OCI-LY1 (cell line): ENCODE results near the gene POLR1F.

Experiments
- EZH2 ChIP-seq: fragments of 200-600 bp; sonication (generic), shearing (Covaris generic); IDR thresholded peaks from 2 replicates; pipeline ENCODE4 v1.8.0; 2017; ENCODE audit warnings: borderline replicate concordance, mixed run types, mild to moderate bottlenecking, antibody characterized with exemption, low read length, moderate library complexity, mixed read lengths
- TF ChIP-seq, protein P1 (sequence below): fragments of 200-600 bp; sonication (generic), shearing (Covaris generic); IDR thresholded peaks from 2 replicates; pipeline ENCODE4 v1.5.1; 2017; ENCODE audit warnings: mild to moderate bottlenecking, antibody characterized with exemption, low read length, moderate library complexity, mixed read lengths

DNA sequence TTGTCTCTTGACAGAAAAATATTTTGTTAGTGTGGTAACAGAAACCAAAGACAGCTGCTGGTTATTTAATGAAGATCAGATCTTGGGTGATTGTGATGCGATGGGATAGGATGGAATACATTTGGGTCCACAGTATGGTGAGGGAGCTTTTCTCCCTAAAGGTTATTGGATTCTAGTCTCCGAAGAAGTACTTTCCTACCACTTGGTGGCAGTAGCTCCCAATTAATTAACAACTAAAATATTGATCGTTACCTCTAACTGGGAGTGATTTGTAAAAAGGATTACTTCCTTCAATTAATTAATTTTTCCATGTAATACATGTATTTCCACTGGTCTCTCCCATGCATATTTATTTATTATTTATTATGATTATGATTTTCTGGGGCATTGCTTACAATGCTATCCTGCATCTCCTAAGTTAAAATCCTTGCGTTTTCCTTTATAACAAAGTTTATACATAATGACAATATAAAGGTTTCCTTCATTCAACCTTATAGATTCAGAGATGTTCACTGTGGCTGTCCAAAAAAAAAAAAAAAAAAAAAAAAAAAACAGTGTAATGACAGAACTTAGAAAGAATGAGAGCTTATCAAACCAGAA lies 39.0 kb upstream of the POLR1F start:
- TF ChIP-seq, protein P1, sequence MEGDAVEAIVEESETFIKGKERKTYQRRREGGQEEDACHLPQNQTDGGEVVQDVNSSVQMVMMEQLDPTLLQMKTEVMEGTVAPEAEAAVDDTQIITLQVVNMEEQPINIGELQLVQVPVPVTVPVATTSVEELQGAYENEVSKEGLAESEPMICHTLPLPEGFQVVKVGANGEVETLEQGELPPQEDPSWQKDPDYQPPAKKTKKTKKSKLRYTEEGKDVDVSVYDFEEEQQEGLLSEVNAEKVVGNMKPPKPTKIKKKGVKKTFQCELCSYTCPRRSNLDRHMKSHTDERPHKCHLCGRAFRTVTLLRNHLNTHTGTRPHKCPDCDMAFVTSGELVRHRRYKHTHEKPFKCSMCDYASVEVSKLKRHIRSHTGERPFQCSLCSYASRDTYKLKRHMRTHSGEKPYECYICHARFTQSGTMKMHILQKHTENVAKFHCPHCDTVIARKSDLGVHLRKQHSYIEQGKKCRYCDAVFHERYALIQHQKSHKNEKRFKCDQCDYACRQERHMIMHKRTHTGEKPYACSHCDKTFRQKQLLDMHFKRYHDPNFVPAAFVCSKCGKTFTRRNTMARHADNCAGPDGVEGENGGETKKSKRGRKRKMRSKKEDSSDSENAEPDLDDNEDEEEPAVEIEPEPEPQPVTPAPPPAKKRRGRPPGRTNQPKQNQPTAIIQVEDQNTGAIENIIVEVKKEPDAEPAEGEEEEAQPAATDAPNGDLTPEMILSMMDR = peak; percentile 60
- TF ChIP-seq EZH2 = no peak
